Measurements from ENCODE around the gene MAOB.
A peak's percentile ranks its signal among the peaks of the same experiment; 100 is the strongest.
"Not testable (repeated sequence)": the region's sequence is repeated elsewhere in the genome, so short reads cannot be mapped to it uniquely, and the experiment has no call there.

MAOB gene

GRCh38 chrX:43753637-43754036, 128.6 kb downstream of the MAOB start:
- no peaks in the 10 kb centered on the region for H3K9me3 Mint-ChIP-seq
- H3K36me3 Mint-ChIP-seq (ENCODE audit: low read depth) = no peaks in the 10 kb centered on the region
- DNase-seq (no peak), ATAC-seq (no peak)
- H3K27me3 Mint-ChIP-seq = no peaks in the 10 kb centered on the region
- no peaks in the 10 kb centered on the region for H3K4me1 Mint-ChIP-seq
- H3K27ac Mint-ChIP-seq = no peak overlapping the region
- no peak overlapping the region for H3K4me3 Mint-ChIP-seq

DNA sequence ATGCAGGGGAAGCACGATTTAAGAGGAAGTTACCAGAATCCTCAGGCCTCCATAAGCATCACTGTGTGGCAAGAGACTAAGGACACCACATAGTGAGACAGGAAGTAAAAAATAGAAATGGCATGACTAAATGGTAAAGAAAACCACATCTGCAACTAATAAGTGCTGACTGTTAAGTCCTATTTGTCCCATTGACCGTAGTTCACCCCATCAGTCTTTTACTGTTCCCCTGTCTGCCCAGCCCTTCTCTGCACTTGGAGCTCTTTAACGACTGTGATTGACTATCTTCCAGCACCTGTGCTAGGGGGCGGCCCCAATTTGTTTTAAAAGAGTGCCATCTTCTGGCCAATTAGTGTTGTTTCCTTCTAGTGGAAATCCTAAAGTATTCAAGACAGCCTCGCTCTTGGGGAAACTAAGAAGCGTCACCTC, 132.0 kb downstream of the MAOB start:
- Mint-ChIP-seq H3K9me3 (no peaks in the 10 kb centered on the region), H3K36me3 (ENCODE audit: low read depth) (no peaks in the 10 kb centered on the region), H3K27ac (no peak overlapping the region), H3K27me3 (no peaks in the 10 kb centered on the region), H3K4me1 (no peaks in the 10 kb centered on the region), H3K4me3 (no peak overlapping the region)
- DNase-seq (peak; percentile 4), ATAC-seq (peak; percentile 57)

DNA sequence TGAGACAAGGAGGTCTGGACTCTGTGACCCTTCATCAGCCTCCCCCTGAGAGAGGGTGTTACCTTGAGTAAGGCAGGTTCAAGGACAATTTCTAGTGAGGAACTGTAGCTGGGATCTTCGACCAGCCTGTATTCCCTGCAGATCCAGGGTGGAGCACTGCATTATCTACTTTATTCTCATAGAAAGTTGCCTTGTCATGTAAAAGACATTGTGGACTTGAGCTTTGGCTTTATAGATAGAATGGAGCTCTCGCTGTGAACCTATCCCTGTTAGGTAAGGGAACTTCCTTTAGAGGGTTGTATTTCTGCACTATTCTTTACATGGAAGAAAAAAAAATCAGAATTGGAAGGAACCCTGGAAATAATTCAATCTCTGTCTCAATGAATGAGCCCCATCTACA, 134.8 kb downstream of the MAOB start:
- no peaks in the 10 kb centered on the region for H3K4me1 Mint-ChIP-seq
- no peaks in the 10 kb centered on the region for H3K36me3 Mint-ChIP-seq (ENCODE audit: low read depth)
- DNase-seq (no peak), ATAC-seq (no peak)
- no peaks in the 10 kb centered on the region for H3K27me3 Mint-ChIP-seq
- no peak overlapping the region for H3K4me3 Mint-ChIP-seq
- no peaks in the 10 kb centered on the region for H3K9me3 Mint-ChIP-seq
- no peak overlapping the region for H3K27ac Mint-ChIP-seq

- DNase-seq = no peak
- Mint-ChIP-seq H3K36me3 (ENCODE audit: low read depth) (no peaks in the 10 kb centered on the region), H3K4me1 (no peaks in the 10 kb centered on the region), H3K9me3 (no peaks in the 10 kb centered on the region), H3K27me3 (no peaks in the 10 kb centered on the region), H3K4me3 (no peak overlapping the region), H3K27ac (no peak overlapping the region)
- no peak for ATAC-seq
These were observed 136.1 kb downstream of the MAOB start for GRCh38 chrX:43745938-43746721.

DNA sequence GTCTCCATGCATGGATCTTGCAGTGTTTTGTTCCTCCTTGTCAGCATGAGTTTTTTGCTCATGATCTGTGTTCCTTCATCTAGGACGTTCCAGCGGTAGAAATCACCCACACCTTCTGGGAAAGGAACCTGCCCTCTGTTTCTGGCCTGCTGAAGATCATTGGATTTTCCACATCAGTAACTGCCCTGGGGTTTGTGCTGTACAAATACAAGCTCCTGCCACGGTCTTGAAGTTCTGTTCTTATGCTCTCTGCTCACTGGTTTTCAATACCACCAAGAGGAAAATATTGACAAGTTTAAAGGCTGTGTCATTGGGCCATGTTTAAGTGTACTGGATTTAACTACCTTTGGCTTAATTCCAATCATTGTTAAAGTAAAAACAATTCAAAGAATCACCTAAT, 138.0 kb downstream of the MAOB start:
- Mint-ChIP-seq H3K36me3 (ENCODE audit: low read depth) (no peaks in the 10 kb centered on the region), H3K27me3 (no peaks in the 10 kb centered on the region), H3K4me1 (no peaks in the 10 kb centered on the region), H3K27ac (no peak overlapping the region), H3K4me3 (no peak overlapping the region), H3K9me3 (no peaks in the 10 kb centered on the region)
- DNase-seq (no peak), ATAC-seq (no peak)

DNA sequence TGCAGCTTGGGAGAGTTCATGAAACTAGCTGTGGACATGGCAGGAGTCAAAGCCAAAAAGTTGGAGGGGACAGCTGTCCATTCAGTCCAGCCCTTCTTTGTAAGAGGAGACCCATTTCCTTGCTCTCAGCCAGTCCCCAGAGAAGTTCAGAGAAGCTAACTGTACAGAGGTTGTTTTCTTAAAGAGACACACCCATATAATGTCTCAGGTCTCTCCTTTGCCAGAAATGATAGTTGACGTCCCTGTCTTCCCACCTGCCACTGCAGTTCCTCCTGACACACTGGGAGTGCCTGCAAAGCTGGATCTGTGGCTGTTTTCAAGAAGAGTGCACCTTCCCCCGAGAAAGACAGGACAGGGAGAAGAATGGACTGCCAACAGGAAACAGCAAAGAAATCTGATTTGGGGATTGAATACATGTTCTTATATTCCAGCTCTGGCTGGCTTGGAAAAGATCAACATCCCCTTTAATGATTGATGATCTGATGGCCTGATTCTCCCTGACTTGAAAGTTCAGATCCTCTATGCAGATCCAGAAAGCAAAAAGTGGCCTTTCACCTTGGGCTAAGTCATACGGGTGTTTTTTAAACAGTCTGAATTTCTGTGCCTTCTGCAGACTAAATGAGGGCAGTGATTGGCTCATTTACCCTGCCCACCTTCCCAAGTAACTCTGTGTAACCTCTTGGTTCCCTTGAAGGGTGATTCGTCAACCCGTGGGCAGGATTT, 139.0 kb downstream of the MAOB start:
- H3K9me3 Mint-ChIP-seq = no peaks in the 10 kb centered on the region
- H3K4me1 Mint-ChIP-seq = no peaks in the 10 kb centered on the region
- no peaks in the 10 kb centered on the region for H3K27me3 Mint-ChIP-seq
- no peak for ATAC-seq
- H3K36me3 Mint-ChIP-seq (ENCODE audit: low read depth) = no peaks in the 10 kb centered on the region
- no peak overlapping the region for H3K27ac Mint-ChIP-seq
- no peak for DNase-seq
- H3K4me3 Mint-ChIP-seq = no peak overlapping the region

DNA sequence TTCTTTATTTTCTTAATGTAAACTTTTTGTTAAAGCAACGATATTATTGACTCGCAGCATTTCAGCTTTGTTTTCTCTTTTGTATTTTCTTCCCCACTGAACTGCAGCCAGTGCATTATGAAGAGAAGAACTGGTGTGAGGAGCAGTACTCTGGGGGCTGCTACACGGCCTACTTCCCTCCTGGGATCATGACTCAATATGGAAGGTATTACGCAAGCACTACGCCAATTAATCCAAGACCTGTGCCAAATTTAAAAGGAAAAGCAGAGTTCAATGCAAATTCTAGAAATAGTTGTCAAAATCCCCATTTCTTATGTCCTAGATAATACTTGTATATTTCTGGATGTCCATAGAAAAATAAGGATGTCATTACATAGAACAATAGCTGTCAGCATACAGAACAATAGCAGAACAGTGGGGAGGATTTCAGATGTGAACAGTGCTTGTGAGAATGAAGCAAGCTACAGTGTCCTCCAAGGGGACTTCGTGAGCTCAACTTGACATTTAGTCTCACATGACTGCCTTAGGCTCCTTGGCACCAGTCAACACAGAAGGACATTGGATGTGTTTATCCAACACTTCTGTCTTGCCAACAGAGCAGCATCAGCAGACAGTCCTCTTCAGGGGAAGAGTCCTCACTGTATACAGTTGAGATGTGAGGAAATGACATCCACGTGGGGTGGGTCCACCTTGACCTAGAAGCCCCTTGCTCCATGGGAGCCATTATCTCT, 140.2 kb downstream of the MAOB start:
- no peaks in the 10 kb centered on the region for H3K9me3 Mint-ChIP-seq
- no peaks in the 10 kb centered on the region for H3K4me1 Mint-ChIP-seq
- no peaks in the 10 kb centered on the region for H3K36me3 Mint-ChIP-seq (ENCODE audit: low read depth)
- DNase-seq (no peak), ATAC-seq (no peak)
- no peak overlapping the region for H3K4me3 Mint-ChIP-seq
- no peaks in the 10 kb centered on the region for H3K27me3 Mint-ChIP-seq
- H3K27ac Mint-ChIP-seq = no peak overlapping the region

DNA sequence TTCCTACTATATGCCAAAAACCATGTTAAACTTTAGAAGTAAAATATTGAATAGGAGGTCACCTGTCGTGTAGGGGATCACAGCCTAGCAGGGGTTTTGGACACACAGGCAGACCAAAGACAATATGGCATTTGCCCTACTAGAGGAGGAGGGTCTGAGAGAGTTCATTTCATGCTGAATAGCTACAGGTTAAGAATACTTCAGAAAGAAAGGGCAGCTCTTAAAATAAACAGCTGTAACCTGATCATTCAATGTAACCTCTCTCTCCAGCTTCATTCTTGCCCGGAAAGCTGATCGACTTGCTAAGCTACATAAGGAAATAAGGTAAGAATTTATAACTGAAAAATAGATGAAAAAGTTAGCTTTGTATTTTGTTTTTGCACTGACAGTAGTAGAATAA, 146.3 kb downstream of the MAOB start:
- Mint-ChIP-seq H3K36me3 (ENCODE audit: low read depth) (no peaks in the 10 kb centered on the region), H3K4me3 (no peak overlapping the region), H3K27me3 (no peaks in the 10 kb centered on the region), H3K27ac (no peak overlapping the region), H3K9me3 (no peaks in the 10 kb centered on the region), H3K4me1 (no peaks in the 10 kb centered on the region)
- DNase-seq (no peak), ATAC-seq (no peak)

GRCh38 chrX:43735534-43735933, 146.7 kb downstream of the MAOB start:
- H3K4me1 Mint-ChIP-seq = no peaks in the 10 kb centered on the region
- no peak overlapping the region for H3K4me3 Mint-ChIP-seq
- no peaks in the 10 kb centered on the region for H3K27me3 Mint-ChIP-seq
- H3K36me3 Mint-ChIP-seq (ENCODE audit: low read depth) = no peaks in the 10 kb centered on the region
- ATAC-seq (no peak), DNase-seq (no peak)
- H3K27ac Mint-ChIP-seq = no peak overlapping the region
- no peaks in the 10 kb centered on the region for H3K9me3 Mint-ChIP-seq

- ATAC-seq = no peak
- no peaks in the 10 kb centered on the region for H3K27me3 Mint-ChIP-seq
- no peak for DNase-seq
- no peak overlapping the region for H3K4me3 Mint-ChIP-seq
- no peaks in the 10 kb centered on the region for H3K4me1 Mint-ChIP-seq
- H3K36me3 Mint-ChIP-seq (ENCODE audit: low read depth) = no peaks in the 10 kb centered on the region
- no peak overlapping the region for H3K27ac Mint-ChIP-seq
- no peaks in the 10 kb centered on the region for H3K9me3 Mint-ChIP-seq
These were observed 147.8 kb downstream of the MAOB start for GRCh38 chrX:43734444-43734843.

- Mint-ChIP-seq H3K9me3 (no peaks in the 10 kb centered on the region), H3K27ac (no peak overlapping the region), H3K4me1 (no peaks in the 10 kb centered on the region), H3K4me3 (no peak overlapping the region), H3K27me3 (peaks cover 3% of the 10 kb centered on the region), H3K36me3 (ENCODE audit: low read depth) (no peaks in the 10 kb centered on the region)
- ATAC-seq = no peak
- no peak for DNase-seq
These were observed 148.6 kb downstream of the MAOB start for GRCh38 chrX:43733699-43734098.

DNA sequence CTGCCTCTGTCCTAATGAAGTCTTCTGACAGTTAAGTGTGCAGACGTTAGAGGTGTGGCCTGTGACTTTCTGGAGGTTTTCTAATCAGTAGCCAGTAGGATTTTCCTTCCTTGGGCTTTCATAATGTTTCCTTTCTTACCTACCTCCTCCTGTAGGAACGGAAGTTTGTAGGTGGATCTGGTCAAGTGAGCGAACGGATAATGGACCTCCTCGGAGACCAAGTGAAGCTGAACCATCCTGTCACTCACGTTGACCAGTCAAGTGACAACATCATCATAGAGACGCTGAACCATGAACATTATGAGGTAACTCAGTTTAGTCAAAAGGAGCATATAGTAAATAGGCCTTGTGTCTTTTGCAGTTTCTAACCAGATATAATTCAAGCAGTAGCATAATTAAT, 151.2 kb downstream of the MAOB start:
- Mint-ChIP-seq H3K27me3 (peaks cover 5% of the 10 kb centered on the region), H3K9me3 (no peaks in the 10 kb centered on the region), H3K4me3 (no peak overlapping the region), H3K36me3 (ENCODE audit: low read depth) (no peaks in the 10 kb centered on the region), H3K27ac (no peak overlapping the region), H3K4me1 (no peaks in the 10 kb centered on the region)
- ATAC-seq = no peak
- DNase-seq = no peak

- H3K36me3 Mint-ChIP-seq (ENCODE audit: low read depth) = no peaks in the 10 kb centered on the region
These were observed 153.3 kb downstream of the MAOB start for GRCh38 chrX:43728966-43729365.

DNA sequence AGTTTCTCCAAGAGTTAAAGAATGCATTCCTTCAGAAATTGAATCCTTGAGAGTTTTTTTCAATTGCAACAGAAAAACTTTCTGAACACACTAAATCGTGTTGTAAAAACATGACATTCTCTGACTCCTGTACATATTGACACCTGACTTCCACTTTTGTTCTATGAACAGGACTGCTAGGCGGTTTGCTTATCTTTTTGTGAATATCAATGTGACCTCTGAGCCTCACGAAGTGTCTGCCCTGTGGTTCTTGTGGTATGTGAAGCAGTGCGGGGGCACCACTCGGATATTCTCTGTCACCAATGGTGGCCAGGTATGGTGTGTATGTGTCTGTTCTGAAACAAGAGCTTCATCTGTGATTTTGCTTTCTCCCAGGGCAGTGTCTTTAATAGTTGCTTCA, 154.2 kb downstream of the MAOB start:
- no peak overlapping the region for H3K27ac Mint-ChIP-seq
- no peak overlapping the region for H3K4me3 Mint-ChIP-seq
- H3K36me3 Mint-ChIP-seq (ENCODE audit: low read depth) = no peaks in the 10 kb centered on the region
- H3K27me3 Mint-ChIP-seq = peaks cover 5% of the 10 kb centered on the region
- DNase-seq = no peak
- H3K9me3 Mint-ChIP-seq = no peaks in the 10 kb centered on the region
- no peak for ATAC-seq
- H3K4me1 Mint-ChIP-seq = no peaks in the 10 kb centered on the region

More at GRCh38 chrX:43728966-43729365, 153.3 kb downstream of the MAOB start:
- no peak overlapping the region for H3K4me3 Mint-ChIP-seq
- no peak overlapping the region for H3K27ac Mint-ChIP-seq
- H3K27me3 Mint-ChIP-seq = peaks cover 5% of the 10 kb centered on the region
- DNase-seq = no peak
- H3K9me3 Mint-ChIP-seq = no peaks in the 10 kb centered on the region
- H3K4me1 Mint-ChIP-seq = no peaks in the 10 kb centered on the region
- no peak for ATAC-seq

DNA sequence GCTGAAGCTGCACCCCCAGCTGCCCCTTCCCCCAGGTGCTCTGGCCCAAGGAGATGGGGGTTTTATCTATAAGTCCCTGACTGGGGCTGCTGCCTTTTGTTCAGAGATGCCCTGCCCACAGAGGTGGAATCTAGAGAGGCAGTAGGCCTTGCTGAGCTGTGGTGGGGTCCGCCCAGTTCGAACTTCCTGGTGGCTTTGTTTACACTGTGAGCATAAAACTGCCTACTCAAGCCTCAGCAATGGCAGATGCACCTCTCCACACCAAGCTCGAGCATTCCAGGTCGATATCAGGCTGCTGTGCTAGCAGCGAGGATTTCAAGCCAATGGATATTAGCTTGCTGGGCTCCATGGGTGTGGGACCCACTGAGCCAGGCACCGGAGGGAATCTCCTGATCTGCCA, 155.0 kb downstream of the MAOB start:
- not testable (repeated sequence) for H3K9me3 Mint-ChIP-seq; H3K27me3 Mint-ChIP-seq; H3K27ac Mint-ChIP-seq; H3K36me3 Mint-ChIP-seq (ENCODE audit: low read depth); H3K4me3 Mint-ChIP-seq; H3K4me1 Mint-ChIP-seq; ATAC-seq; DNase-seq
